Measurements from ENCODE around the gene GIMAP1.

Gene GIMAP1

DNA sequence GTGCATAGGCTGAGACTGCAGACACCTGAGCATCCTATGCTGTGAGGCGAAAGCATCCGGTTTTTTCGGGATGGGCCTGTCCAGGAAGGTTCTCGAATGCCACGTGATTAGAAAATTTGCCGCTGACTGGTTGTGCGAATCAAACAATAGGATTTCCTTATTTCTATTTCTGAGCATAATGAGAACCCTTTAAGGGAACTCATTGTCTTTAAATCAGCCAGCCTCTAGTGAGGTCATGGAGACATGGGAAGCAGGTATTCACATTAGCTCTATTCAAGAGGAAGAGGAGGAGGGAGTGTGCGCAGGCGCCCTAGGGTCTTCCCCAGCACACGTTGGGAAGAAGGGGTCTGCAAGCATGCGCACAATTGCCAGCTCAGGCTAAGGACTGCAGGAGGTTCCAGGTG is 5.6 kb downstream of the GIMAP1 start:
- DNase-seq (ENCODE audit: low read depth in 3 of 3, low spot score in 1 of 3) = no peak

DNA sequence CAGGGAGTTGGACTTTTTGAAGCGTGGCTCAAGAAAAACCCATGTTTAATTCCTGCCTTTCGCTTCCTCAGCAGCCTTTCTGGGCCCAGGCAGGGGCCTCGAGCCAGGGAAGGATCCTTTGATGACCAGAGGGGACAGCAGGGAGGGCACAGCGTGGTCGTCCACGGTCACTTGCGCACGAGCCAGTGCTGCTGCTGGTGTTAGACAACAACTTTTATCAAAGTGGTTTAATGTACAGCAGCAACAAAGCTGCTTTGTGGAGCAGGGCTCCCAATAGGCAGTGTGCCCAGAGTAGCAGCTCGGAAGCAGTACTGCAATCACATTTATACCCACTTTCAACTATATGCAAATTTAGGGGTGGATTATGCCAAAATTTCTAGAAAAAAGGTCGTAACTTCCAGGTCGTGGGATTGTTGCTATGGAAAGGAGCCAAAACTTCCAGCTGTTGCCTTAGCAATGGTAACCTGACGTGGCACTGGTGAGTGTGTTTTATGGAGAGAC is 6.1 kb downstream of the GIMAP1 start:
- DNase-seq (ENCODE audit: low read depth in 3 of 3, low spot score in 1 of 3) = no peak

DNA sequence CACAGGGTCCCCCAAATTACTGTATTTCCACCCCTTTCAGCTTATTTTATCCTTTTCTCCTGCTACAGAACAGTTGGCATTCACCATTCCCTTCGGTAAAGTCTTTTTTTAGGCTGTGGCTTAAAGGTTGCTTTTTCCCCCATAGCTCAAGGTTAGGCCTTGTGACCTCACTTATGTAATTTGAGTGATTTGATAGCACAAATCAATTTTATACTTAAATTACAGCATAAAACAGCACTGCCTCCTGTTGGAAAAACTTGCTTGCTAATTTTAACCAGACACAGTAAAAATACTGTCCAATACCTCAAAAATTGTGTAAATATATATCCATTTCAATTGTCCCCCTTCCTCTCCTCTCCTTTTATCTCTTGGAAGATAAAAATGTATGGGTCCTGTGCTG is 7.1 kb downstream of the GIMAP1 start:
- DNase-seq (ENCODE audit: low read depth in 3 of 3, low spot score in 1 of 3) = no peak

DNA sequence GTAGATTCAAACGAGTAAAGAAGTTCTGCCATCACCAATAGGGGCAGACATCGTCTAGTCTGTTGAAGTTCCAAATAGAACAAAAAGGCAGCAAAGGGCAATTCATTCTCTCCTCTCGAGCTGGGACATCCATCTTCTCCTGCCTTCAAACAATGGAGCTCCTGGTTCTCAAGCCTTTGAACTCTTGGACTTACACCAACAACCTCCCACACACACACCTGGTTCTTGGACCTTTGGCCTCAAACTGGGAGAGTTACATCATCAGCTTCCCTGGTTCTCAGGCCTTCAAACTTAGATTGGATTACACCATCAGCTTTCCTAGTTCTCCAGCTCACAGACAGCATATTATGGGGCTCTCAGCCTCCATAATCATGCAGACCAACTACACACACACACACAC is 11.0 kb downstream of the GIMAP1 start:
- no peak for DNase-seq (ENCODE audit: low read depth in 3 of 3, low spot score in 1 of 3)

DNA sequence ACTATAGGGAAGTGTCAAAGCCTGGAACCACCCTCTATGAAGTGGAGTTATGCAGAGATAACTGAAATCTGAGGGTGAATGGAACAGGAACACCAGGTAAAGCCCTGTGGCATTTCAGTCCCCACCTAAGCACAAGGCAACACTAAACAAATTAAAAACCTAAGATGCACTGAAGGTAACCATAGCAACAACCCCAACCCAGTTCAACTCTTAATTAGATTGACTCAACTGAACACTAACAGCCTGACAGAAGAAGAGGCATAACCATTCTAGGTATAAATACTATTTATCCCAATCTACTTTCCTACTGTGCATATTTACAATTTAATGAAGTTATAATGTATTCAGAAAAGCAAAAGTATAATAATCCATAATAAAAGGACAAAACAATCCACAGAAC is 11.6 kb downstream of the GIMAP1 start:
- DNase-seq (ENCODE audit: low read depth in 3 of 3, low spot score in 1 of 3) = no peak

DNA sequence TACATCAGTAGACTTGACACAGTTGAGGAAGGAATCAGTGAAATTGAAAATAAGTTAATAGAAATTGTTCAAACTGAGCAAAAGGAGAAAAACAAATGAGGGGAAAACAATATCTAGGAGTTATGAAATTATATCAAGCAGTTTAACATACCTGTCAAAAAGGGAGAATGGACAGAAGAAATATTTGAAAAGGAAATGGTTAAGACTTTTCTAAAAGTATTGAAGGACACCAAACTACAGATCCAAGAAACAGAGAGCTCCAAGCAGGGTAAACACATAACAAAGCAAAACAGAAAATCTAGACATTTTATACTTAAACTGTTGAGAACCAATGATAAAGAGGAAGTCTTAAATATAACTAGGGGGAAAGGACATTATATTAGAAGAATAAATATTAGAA is 12.2 kb downstream of the GIMAP1 start:
- DNase-seq (ENCODE audit: low read depth in 3 of 3, low spot score in 1 of 3) = no peak

DNA sequence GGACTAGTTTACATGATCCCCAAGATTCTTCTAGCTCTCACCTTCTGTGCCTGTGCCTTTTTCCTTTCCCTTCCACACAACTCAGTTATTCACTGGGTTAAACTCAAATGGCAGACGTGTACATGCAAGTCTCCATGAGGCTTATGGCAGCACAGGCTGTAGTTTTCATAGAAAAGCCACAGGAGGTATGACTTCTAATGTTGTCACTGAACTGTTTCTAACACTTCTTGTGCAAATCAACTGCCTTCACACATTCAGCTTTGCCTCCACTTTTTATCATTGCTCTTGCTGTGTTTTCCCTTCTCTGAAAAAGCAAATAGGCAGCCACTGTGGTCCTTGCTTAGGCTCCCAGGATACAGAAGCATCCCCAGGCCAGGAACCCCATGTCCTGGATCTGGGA is 15.5 kb downstream of the GIMAP1 start:
- no peak for DNase-seq (ENCODE audit: low read depth in 3 of 3, low spot score in 1 of 3)

DNA sequence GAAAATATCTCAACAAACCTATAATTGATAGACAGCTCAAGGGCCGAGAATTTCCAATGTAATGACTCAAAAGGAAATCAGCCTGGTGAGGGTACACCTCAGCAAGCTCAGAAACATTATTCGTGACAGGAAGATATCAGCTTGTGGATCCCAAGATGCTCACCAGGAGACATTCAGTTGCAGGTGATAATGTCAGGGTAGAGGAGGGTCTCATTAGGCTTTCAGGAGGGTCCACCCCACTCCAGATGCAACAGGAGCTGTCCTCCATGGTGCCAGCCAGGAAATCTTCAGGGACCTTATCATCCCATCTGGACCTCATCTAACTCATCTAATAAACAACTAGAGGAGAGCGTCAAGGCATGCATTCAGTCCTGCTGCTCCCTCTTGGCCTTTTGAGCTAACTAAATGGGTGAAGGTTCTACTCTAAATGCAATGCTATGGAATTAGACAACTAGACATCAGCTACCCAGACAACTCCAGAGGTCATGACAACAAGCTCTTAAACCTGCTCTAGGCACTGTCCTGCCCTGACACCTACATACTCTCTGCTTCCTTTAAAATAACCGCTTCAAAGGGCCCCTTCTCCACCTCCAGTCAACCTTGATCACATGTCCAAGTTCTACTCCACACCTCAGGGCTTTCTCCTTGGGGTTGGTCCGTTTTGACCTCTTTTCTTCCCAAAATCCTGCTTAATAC is 16.5 kb downstream of the GIMAP1 start:
- no peak for DNase-seq (ENCODE audit: low read depth in 3 of 3, low spot score in 1 of 3)

DNA sequence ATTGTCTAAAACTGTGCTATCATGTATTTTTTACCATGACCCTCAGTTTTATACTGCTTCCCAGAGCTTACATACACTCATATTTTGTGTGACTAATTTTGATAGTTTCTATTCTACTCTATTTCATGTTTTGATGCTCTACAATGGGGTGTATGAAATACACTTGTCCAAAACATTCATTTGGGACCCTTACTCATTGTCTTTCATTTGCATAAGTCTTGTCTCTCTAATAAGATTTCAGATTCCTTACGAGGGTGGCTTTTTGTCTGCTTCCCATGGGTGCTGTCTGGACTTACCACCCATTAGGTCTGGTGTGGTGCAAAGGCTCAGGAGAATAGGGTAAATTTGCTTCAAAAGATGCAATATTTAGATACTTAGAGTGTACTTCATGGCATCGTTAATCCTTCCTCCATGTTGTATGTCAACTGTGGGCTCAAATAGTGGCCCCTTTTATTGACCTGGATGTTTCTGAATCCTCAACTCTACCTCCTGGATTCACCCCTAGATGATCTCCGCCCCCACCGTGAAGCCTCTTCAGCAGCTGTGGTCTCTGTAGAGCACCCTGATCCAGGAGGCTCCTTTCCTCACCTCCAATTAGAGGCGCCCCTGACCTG is 17.2 kb downstream of the GIMAP1 start:
- no peak for DNase-seq (ENCODE audit: low read depth in 3 of 3, low spot score in 1 of 3)

DNA sequence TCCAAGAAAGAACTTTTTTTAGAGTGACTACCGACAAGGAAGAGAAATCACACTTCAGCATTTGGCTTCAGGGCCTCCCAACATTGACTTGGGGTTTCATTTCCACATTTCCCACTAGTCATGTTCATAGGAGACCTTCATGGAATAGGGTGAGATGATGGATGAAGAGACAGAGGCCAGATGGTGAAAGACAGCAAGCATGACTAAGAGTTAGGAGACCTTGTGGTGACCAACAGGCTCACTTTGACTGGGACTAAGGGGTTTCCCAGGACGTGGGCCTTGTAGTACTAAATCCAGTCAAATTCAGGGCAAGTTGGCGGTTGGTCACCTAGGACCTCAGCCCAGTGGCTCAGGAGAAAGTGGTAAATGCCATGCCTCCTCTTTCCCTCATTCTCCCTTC is 17.8 kb downstream of the GIMAP1 start:
- no peak for DNase-seq (ENCODE audit: low read depth in 3 of 3, low spot score in 1 of 3)

DNA sequence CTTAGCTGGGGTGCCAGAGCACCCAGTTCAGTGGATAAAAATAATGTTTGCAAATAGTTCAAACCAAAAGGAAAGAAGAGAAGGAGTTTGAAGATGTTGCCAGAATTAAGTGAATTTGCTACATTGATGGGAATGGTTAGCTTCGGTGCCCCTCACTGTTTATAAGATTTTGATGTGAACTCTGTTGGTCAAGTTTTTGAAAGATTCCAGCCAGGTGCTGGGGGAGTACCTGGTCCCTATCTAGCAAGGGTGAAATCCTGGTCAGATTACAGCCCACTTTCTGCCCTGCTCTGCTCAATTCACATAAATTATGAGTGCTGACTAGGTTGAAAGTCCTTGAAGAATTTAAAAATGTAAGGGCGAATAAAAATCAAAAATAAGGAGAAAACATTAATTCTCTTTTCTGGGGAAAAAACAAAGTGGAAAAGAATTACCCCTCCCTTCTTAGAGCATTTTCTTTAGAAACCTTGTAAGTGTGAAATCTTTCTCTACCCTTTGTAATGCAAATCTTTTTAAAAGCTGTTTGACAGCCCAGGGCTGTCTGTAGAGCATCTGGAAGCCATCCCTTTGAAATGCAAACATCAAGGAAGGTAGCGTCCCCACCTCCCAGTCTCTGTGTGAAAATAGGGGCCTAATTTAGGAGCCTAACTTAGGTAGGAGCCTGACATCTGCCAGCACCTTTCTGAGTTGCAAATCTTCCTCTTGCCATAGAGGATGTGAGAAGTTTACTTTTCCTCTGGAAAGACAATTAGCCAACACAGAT is 19.4 kb downstream of the GIMAP1 start:
- DNase-seq (ENCODE audit: low read depth in 3 of 3, low spot score in 1 of 3) = no peak

DNA sequence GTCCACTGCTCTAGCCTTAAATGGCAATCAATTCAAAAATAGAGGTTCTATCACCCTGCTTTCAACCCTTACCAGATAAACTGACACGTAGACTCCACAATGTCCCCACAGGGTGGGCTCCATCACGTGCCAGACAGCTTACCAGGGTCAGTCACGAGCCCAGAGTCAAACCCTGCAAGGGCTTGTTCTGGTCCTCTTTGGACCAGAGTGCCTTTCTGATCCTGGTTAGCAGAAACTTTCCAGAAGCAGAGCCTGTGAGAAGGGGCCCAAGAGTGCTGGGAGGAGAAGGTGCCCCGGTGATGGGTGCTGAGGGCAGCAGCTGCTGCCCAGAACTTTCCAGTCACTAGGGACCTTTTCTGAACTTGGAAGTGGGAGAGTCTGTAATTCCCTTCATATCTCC is 20.5 kb downstream of the GIMAP1 start:
- no peak for DNase-seq (ENCODE audit: low read depth in 3 of 3, low spot score in 1 of 3)

DNA sequence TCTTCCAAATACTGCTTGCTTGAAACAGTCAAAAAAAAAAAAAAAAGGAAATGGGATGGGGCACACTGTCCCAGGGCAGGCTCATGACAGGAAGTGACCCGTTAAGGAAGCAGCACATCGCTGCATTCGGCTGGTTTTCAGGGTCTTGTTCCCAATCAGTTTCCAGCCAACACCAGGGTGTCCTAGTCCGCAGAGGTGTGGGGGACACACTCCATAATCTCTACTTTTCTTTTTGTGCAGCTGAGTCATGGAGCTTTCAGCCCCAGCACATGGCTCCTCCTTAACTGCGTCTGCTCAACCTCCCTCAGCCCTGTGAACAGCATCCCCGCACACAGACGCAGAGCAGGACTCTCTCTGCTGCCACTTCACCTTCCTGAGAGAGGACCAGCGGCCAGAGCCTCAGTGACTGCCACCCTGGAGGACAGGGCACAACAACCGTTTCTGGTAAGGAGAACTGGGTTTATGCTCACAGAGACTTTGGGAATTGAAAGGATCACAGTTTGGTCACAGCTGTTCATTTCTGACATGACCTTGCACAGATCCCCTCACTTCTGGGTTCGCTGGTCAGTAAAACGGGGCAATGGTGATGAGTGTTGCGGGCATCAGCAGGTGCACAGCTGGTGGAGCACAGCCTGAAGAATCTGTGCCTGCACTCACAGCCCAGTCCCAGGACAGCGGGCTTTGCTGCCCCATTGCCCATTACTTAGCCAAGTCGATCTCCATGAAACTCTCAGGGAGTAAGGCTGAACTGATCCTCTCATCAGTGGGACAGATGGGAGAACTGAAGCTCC is 21.0 kb downstream of the GIMAP1 start, which contains the start of gene GIMAP5:
Gene GIMAP5, plus strand, starts transcription at position 154 of the 791 bp plus-strand sequence. CDS start 3,467 bp downstream, outside the sequence.
- DNase-seq (ENCODE audit: low read depth in 3 of 3, low spot score in 1 of 3) = no peak

DNA sequence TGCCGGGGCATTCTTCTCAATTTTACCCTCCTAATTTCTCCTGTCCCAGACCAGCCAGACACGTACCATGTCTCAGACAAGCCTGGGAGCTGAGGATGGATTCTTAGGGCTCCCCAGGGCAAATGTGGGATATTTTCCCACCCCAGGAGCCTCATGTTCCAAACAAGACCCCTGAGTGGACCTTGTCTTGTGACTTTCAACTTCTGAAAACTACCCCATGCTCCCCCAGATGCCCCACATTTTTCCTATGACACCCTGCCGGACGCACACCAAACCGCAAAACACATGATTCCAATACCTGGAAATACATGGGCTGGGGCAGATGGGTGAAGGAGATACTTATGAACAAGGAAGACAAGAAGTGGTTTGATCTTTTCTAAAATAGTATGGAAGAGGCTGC is 21.7 kb downstream of the GIMAP1 start:
- no peak for DNase-seq (ENCODE audit: low read depth in 3 of 3, low spot score in 1 of 3)

DNA sequence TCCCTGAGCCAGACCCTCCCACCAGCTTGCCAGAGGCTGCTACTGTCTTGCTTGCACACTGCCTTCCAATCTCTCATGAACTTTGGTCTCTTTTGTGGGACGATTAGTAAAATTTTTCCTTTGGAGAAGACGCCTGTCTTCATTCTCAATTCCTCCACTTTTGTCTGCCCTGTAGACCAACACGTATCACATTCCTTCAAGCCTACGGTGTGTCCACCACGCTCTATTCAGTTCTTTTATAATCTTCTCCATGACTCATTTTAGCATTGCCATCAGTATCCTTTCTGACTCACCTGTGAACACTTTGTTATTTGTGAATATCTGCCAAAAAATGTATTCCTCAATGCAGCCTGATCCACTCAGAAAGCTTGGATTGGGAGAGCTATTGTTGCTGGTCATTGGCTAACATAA is 22.2 kb downstream of the GIMAP1 start:
- no peak for DNase-seq (ENCODE audit: low read depth in 3 of 3, low spot score in 1 of 3)

DNA sequence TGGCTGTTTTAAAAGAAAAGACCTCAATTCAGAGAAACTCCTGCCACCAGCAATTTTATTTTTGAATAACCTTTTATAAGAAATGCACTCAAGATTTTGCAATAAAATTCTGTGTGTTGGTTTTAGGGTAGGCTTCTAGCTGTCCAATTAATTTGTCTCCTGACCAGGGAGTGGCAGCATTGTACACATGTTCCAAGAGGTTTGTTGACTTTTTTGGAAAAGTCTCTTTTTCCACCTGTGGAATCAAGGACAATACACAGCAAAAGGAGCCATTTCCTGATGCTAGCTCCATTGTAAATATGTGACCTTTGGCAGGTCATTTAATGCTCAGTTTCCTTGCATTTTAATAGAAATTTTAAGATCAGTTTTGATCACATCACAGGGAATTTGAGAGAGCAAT is 22.6 kb downstream of the GIMAP1 start:
- no peak for DNase-seq (ENCODE audit: low read depth in 3 of 3, low spot score in 1 of 3)

DNA sequence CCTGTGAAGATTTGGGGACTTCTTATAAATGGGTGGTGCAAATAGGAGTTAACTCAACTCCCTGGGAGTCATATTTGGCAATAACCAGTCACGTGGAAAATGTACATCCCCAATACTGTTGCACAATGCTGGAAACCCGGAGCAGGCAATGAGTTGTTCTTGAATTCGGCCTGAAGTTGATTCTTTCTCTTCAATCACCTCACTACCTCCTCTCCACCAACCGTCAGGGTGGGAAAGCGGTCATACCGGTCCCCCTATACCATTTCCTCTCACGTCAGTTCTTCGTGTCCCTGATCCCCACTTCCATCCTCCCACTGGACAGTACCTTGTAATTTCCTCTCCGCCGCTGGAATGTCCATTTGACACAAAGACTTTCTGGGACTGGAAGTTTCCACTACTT is 23.6 kb downstream of the GIMAP1 start:
- DNase-seq (ENCODE audit: low read depth in 3 of 3, low spot score in 1 of 3) = no peak

DNA sequence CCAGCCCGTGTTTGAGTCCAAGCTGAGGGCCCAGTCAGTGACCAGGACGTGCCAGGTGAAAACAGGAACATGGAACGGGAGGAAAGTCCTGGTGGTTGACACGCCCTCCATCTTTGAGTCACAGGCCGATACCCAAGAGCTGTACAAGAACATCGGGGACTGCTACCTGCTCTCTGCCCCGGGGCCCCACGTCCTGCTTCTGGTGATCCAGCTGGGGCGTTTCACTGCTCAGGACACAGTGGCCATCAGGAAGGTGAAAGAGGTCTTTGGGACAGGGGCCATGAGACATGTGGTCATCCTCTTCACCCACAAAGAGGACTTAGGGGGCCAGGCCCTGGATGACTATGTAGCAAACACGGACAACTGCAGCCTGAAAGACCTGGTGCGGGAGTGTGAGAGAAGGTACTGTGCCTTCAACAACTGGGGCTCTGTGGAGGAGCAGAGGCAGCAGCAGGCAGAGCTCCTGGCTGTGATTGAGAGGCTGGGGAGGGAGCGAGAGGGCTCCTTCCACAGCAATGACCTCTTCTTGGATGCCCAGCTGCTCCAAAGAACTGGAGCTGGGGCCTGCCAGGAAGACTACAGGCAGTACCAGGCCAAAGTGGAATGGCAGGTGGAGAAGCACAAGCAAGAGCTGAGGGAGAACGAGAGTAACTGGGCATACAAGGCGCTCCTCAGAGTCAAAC is 26.0 kb downstream of the GIMAP1 start:
- no peak for DNase-seq (ENCODE audit: low read depth in 3 of 3, low spot score in 1 of 3)

DNA sequence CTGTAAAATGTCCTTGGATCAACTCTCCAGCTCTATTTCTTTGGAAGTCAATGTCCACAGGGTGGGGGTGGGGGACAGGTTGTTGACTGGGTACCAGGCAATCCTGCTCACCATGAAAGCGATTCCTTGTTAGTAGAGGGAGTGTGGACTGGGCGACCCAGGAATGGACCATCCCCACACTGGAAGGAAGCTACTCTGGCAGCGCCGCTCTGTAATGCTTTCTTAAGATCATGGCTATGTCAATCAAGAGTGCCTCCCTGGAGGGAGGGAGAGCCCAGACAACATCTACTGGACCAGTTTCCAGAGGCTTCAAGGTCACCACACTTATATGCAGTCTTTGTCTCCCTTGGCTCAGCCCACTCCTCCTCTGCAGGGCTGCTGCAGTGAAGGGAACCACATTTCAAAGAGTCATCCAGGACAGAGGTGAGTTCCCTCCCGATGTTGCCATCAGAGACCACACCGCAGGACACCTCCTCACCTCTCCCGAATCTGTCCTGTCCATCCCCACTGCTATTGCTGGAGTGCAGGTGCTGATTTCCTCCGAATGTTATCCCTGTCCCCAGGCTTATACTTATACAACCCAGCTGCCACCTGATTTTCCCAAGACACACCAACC is 27.7 kb downstream of the GIMAP1 start:
- no peak for DNase-seq (ENCODE audit: low read depth in 3 of 3, low spot score in 1 of 3)

DNA sequence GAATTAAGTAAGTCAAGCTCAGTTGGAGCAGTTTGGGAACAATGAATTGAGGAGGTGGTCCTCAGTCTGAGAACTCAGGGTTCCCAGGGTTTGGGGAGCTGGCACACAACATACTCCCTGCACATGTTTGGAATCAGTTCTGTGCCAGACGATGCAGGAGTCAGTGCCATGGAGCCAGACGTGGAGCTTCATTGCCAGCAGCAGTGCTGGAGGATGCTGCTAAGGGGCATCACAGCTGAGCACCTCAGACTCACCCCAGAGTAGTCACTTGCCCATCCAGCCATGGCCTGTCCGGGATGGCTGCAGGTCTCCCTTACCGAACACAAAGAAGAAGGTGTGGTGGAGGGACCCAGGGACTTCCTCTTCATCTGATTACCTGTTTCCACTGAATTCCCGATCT is 28.7 kb downstream of the GIMAP1 start:
- no peak for DNase-seq (ENCODE audit: low read depth in 3 of 3, low spot score in 1 of 3)

All from stimulated activated CD4-positive, alpha-beta T cell treated with anti-CD3 and anti-CD28 coated beads, TNF-alpha, amount 100 ng/mL, for 1 hour (primary cell).